OCI-LY7 (cell line): Measurements from ENCODE around the gene BCKDHB. TPM values are rescaled to one million over a fixed set of nuclear protein-coding genes. Genes with fewer than 3 reads are reported as not detected.

Experiments
- BruUV-seq: library from RNA; stranded (reverse); fragments of 400-500 nt; replicated peaks from 2 replicates; lab custom pipeline; 2021; lab: Mats Ljungman, UMichigan
- CTCF ChIA-PET: fragments of 300-600 bp; sonication (Branson Sonifier 250); formaldehyde crosslinking; loops from one replicate; lab custom pipeline; 2022; ENCODE audit warnings: antibody characterized with exemption; ENCODE audit not compliant: unreplicated experiment; lab: Charles Lee
- POLR2A ChIA-PET: fragments of 300-600 bp; sonication (Branson Sonifier 250); formaldehyde crosslinking; loops from one replicate; lab custom pipeline; 2022; ENCODE audit warnings: antibody characterized with exemption; lab: Charles Lee
- DNase-seq: peaks from one replicate; pipeline ENCODE4 v3.0.0-alpha.2; 2015; ENCODE audit warnings: low spot score
- H2AFZ ChIP-seq: fragments of 200-600 bp; sonication (generic), shearing (Covaris generic); 2 replicates; pipeline ENCODE4 v1.6.1; 2014; ENCODE audit warnings: mild to moderate bottlenecking, antibody characterized with exemption, low read length, moderate library complexity
- H3K27ac ChIP-seq: fragments of 200-600 bp; sonication (generic); 2 replicates; pipeline ENCODE4 v1.5.1; 2014; ENCODE audit warnings: mixed run types, low read depth, mild to moderate bottlenecking, moderate library complexity, low read length, inconsistent platforms; ENCODE audit not compliant: poor library complexity, severe bottlenecking
- H3K36me3 ChIP-seq: fragments of 200-600 bp; sonication (generic); 2 replicates; pipeline ENCODE4 v1.6.1; 2014; ENCODE audit warnings: mild to moderate bottlenecking, antibody characterized with exemption, low read length, moderate library complexity, mixed read lengths; ENCODE audit not compliant: insufficient read depth
- H3K4me1 ChIP-seq: fragments of 200-600 bp; sonication (generic); 2 replicates; pipeline ENCODE4 v1.5.1; 2014; ENCODE audit warnings: mild to moderate bottlenecking, low read length; ENCODE audit not compliant: insufficient read depth, poor library complexity, severe bottlenecking
- H3K4me2 ChIP-seq: fragments of 200-600 bp; sonication (generic); 2 replicates; pipeline ENCODE4 v1.6.1; 2014; ENCODE audit warnings: mild to moderate bottlenecking, low read length
- H3K4me3 ChIP-seq: fragments of 200-600 bp; sonication (generic); 2 replicates; pipeline ENCODE4 v1.5.1; 2014; ENCODE audit warnings: mild to moderate bottlenecking, low read depth, low read length; ENCODE audit not compliant: poor library complexity, severe bottlenecking
- H3K79me2 ChIP-seq: fragments of 200-600 bp; sonication (generic); 2 replicates; pipeline ENCODE4 v1.6.1; 2016; ENCODE audit warnings: low read depth, mild to moderate bottlenecking, low read length, moderate library complexity, mixed read lengths; ENCODE audit not compliant: insufficient read depth
- H3K9me2 ChIP-seq: fragments of 200-600 bp; sonication (generic); 2 replicates; pipeline ENCODE4 v1.6.1; 2016; ENCODE audit warnings: mild to moderate bottlenecking, low read length, mixed read lengths; ENCODE audit not compliant: insufficient read depth
- H3K9me3 ChIP-seq: fragments of 200-600 bp; sonication (generic); 2 replicates; pipeline ENCODE4 v1.6.1; 2014; ENCODE audit warnings: mild to moderate bottlenecking, mixed run types, low read length, mixed read lengths
- H4K20me1 ChIP-seq: fragments of 200-600 bp; sonication (generic); 2 replicates; pipeline ENCODE4 v1.6.1; 2014; ENCODE audit warnings: mild to moderate bottlenecking, antibody characterized with exemption, low read length, moderate library complexity, mixed read lengths; ENCODE audit not compliant: insufficient read depth
- EZH2phosphoT487 ChIP-seq: fragments of 200-600 bp; sonication (generic); IDR thresholded peaks from 2 replicates; pipeline ENCODE4 v1.6.1; 2018; ENCODE audit warnings: low read depth, borderline replicate concordance, mild to moderate bottlenecking, mixed run types, antibody characterized with exemption, low read length, moderate library complexity, mixed read lengths
- intact Hi-C: fragments of 100-400 bp; cut with micrococcal nuclease; formaldehyde crosslinking; loops from one replicate; pipeline ENCODE4 v1.10.0; 2022; ENCODE audit not compliant: unreplicated experiment
- total RNA-seq, 2 experiments: library from RNA; depleted of rRNA in 1 of 2; stranded (reverse); fragments of >200 nt in 1 of 2; shearing (Covaris generic) in 1 of 2; gene quantifications; 2 replicates each; pipeline ENCODE4 v1.2.3, GENCODE V29; 2014 to 2022
- TF ChIP-seq, protein P1 (sequence below): fragments of 200-600 bp; sonication (generic); conservative IDR thresholded peaks from 2 replicates; pipeline ENCODE4 v1.5.1; 2014; ENCODE audit warnings: mild to moderate bottlenecking, antibody characterized with exemption, low read length, moderate library complexity, mixed read lengths

BCKDHB gene
- total RNA-seq, 2 experiments from 2014 or later = 25.7 to 30.3 TPM

DNA sequence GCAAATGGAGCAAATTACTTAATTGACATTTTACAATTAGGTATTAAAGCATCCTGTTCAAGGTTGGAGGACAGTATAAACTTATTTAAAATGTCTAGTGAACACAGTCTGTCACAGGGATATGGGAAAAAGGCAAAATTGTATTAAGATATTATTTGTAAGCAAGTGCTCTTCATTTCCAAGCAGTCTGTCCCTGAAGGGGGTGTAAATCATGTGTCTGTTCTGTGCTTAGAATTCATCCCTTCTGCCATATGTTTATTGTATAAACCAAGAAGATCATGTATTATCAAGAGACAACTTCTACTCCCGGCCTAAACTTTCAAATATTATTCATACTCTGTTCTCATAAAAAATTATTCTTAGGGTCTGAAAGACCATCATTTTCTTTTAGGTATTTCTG is 144.8 kb downstream of the BCKDHB start:
- H3K4me1 ChIP-seq = no peaks in the 10 kb centered on the region
- H3K36me3 ChIP-seq = no peaks in the 10 kb centered on the region
- H3K4me3 ChIP-seq = no peak overlapping the region
- DNase-seq = no peak
- no peaks in the 10 kb centered on the region for H4K20me1 ChIP-seq
- ChIA-PET CTCF (no interaction called here), POLR2A (interaction anchor here (0.6 to 0.7 kb wide), 2 partner anchors 331 to 699 kb away, joined by 3 read pairs; no protein-coding TSS in a partner anchor)
- intact Hi-C loops = no loop called here
- no peaks in the 10 kb centered on the region for H3K79me2 ChIP-seq
- no TSS peak for BruUV-seq
- H2AFZ ChIP-seq = no peak overlapping the region
- no peak for TF ChIP-seq EZH2phosphoT487
- TF ChIP-seq, protein P1, sequence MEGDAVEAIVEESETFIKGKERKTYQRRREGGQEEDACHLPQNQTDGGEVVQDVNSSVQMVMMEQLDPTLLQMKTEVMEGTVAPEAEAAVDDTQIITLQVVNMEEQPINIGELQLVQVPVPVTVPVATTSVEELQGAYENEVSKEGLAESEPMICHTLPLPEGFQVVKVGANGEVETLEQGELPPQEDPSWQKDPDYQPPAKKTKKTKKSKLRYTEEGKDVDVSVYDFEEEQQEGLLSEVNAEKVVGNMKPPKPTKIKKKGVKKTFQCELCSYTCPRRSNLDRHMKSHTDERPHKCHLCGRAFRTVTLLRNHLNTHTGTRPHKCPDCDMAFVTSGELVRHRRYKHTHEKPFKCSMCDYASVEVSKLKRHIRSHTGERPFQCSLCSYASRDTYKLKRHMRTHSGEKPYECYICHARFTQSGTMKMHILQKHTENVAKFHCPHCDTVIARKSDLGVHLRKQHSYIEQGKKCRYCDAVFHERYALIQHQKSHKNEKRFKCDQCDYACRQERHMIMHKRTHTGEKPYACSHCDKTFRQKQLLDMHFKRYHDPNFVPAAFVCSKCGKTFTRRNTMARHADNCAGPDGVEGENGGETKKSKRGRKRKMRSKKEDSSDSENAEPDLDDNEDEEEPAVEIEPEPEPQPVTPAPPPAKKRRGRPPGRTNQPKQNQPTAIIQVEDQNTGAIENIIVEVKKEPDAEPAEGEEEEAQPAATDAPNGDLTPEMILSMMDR = no peak
- H3K4me2 ChIP-seq = no peak overlapping the region
- no peaks in the 10 kb centered on the region for H3K9me2 ChIP-seq
- no peak overlapping the region for H3K27ac ChIP-seq
- no peaks in the 10 kb centered on the region for H3K9me3 ChIP-seq

DNA sequence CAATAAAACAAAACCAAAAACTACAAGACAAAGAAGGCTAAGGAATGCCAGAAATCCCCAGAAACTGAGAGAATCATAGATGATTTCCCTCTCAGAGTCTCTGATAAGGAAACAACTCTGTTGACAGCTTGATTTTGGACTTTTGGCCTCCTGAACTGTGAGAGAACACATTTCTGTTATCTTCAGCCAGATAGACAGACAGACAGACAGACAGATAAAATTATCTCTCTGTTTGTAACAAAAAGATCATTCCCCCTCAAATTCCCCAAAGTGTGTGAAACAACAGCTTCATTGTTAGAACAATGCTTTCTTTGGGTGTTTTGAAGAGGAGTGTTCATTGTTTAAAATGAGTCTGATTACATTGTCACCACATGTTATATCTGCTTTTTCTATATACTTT is 148.2 kb downstream of the BCKDHB start:
- H3K4me2 ChIP-seq = no peak overlapping the region
- no peaks in the 10 kb centered on the region for H3K9me3 ChIP-seq
- BruUV-seq = no TSS peak
- no peaks in the 10 kb centered on the region for H3K9me2 ChIP-seq
- intact Hi-C loops = no loop called here
- TF ChIP-seq, protein P1 = no peak
- no peaks in the 10 kb centered on the region for H3K4me1 ChIP-seq
- ChIA-PET POLR2A (interaction anchor here (1.2 kb wide), 1 partner anchor 14 kb away, joined by 3 read pairs; no protein-coding TSS in a partner anchor), CTCF (no interaction called here)
- no peaks in the 10 kb centered on the region for H4K20me1 ChIP-seq
- H2AFZ ChIP-seq = no peak overlapping the region
- H3K36me3 ChIP-seq = no peaks in the 10 kb centered on the region
- DNase-seq = no peak
- no peaks in the 10 kb centered on the region for H3K79me2 ChIP-seq
- no peak overlapping the region for H3K4me3 ChIP-seq
- H3K27ac ChIP-seq = no peak overlapping the region

DNA sequence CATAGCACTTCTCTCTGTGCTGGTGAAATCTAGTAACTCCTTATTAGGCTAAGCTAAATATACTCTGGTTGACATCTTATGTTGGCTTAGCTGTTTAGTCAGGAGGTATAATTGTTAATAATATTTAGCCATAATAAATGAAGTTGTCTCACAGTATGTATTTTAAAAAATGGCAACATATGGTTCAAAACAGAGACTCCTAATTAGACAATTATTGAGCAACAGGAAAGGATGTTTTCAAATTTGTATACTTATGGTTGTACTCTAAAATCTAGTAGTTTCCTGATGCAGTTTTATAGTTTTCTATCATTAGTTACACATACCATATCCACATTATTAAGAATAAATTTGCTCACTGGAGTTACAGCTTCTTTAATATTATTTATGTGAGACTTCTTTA is 150.2 kb downstream of the BCKDHB start:
- intact Hi-C loops = no loop called here
- H3K36me3 ChIP-seq = no peaks in the 10 kb centered on the region
- TF ChIP-seq, protein P1 = no peak
- no peak for TF ChIP-seq EZH2phosphoT487
- no peaks in the 10 kb centered on the region for H3K9me2 ChIP-seq
- CTCF ChIA-PET = no interaction called here
- H4K20me1 ChIP-seq = no peaks in the 10 kb centered on the region
- POLR2A ChIA-PET = no interaction called here
- no peaks in the 10 kb centered on the region for H3K4me1 ChIP-seq
- no peak overlapping the region for H3K27ac ChIP-seq
- H3K9me3 ChIP-seq = no peaks in the 10 kb centered on the region
- no TSS peak for BruUV-seq
- no peak overlapping the region for H3K4me3 ChIP-seq
- no peak for DNase-seq
- no peak overlapping the region for H2AFZ ChIP-seq
- no peak overlapping the region for H3K4me2 ChIP-seq
- H3K79me2 ChIP-seq = no peaks in the 10 kb centered on the region
